ENCODE data around the gene GALNT18. TPM values are rescaled to one million over a fixed set of nuclear protein-coding genes. Genes with fewer than 3 reads are reported as not detected.

The GALNT18 gene
- 1.2 TPM for polyA plus RNA-seq (2013, experiment 1 of 2; ENCODE audit: insufficient read length)
- 1.3 TPM for polyA plus RNA-seq (2013, experiment 2 of 2; ENCODE audit: insufficient read length)

DNA sequence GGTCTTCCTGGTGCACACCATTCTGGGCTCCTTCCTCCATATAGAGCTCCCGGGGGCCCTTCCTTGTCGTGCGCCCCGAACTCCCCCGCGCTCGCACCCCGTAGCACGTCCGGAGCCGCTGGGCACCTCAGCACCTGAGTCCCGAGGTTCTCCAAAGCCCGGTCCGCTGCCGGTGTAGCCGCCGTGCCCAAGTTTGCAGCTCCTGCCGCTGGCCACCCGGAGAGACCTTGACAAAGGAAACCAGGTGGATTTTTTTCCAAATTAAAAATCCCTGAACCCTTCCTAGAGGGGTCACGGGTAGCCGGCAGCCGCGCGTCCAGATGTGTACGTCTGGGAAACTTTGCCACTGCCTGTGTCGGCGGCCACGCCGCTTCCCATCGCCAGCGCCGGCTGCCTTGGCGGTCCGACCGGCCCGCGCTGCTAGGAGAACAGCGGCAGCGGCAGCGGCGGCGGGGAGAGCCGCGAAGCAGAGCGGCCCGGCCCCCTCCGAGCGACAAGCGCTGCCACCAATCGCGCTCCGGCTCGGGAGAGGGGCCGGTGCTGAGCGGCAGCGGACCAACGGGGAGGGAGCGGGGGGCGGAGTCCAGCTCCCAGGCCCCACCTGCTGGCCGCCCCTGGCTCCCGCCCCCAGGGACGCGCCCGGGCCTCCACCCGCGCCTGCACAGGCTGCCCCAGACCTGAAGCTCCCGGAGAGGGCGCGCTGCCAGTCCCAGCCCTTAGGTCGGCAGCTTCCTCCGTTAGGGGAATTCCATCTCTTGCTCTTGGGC lies at the start of gene GALNT18:
Gene GALNT18 (minus strand): TSS at position 433 of the 767 bp plus-strand sequence.
- DNase-seq: peak; percentile 93

DNA sequence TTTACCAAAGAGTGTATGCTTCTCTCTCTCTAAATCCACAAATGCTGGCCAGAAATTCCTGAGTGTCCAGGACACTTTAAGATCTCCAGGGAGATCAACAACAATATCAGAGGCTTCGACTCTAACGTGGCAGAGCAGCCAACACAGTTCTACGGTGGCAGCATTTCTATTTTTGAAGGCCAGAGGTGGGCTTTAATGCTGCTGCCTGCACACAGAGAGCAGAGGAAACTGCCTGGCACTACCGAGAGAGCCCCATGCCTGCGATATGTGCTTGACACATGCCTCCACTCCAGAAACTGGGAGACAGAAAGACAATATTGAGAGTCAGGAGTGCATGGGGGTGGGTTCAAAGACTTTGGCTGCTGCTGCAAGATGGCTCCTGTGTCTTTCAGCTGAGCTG lies 48.8 kb upstream of the GALNT18 start:
- DNase-seq: no peak

DNA sequence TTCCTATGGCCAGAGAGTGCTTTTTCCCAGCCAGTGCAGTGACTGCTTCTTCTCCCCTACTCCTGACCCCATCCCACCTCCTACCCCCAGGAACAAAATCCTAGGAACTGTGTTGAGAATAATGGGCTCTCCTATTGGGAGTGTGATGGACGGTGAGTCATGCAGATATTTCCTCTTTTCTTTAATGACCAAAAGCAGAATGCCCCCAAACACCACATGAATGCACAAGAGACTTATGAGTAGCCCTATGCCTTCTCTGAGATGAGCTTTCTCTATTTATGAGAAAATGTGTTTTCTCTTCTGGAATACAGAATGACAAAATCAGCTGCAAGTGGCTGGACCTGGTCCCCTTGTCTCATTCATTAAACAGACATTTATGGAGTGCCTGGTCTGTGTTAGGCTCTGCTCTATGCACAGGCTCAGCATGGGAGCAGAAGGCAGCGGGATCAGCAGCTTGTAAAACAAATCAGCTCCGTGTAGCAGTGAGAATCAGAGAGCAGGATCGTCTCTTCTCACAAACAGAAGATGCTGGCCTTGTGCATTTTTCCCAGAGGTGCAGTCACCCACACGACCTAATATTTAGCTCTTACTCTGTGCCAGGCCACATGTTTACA lies 47.5 kb upstream of the GALNT18 start:
- no peak for DNase-seq

DNA sequence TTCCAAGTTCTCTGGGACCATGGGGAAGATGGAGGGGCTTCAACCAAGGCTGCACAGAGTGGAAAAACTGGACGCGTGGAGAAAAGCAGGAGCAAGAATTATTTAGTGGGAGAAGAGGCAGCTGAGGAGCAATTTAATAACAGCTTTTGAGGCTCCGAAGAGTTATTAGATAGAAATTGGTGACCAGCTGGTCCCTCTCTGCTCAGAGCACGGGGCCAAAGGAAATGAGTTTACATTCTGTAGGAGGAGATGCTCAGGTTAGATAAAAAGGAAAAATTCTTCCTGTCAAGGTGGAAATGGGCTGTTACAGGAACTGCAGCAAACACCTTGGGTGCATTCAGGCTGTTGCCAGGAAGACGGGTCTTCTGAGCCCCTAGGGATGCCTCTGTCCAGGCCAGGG lies 47.0 kb upstream of the GALNT18 start:
- DNase-seq: no peak

DNA sequence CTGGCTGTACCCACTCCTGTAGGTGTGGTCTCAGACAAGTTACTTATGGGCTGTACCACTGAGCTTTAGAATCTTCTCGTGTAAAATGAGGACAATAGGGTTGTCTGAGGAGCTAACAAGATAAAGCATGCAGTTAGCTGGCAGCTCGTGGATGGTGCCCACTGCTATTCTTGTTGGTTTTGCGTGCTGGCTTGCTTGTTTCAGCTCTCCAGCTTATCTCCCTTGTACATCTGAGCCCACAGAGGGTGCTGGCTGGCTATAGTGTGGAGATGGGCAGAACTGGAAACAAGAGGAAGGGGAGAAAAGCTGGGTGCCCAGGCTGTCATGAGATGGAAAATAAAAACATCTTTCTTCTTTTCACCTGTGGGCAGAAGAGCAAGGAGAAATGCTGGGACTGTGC lies 46.5 kb upstream of the GALNT18 start:
- DNase-seq: no peak

DNA sequence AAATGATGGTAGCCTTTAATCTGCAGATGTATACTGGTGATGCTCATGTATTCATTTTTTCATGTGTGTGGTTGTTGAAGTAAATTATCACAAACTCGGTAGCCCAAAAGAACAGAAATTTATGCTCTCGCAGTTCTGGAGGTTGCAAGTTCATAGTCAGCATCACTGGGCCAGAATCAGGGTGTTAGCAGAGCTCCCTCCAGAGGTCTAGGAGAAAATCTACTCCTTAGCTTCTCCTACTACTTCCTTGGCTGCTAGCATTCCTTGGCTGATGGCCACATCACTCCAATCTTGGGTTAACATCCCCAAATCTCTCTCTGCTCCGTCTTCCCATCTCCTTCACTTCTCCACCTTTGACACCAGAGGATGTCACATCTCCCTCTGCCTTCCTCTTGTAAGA lies 45.3 kb upstream of the GALNT18 start:
- DNase-seq: no peak

DNA sequence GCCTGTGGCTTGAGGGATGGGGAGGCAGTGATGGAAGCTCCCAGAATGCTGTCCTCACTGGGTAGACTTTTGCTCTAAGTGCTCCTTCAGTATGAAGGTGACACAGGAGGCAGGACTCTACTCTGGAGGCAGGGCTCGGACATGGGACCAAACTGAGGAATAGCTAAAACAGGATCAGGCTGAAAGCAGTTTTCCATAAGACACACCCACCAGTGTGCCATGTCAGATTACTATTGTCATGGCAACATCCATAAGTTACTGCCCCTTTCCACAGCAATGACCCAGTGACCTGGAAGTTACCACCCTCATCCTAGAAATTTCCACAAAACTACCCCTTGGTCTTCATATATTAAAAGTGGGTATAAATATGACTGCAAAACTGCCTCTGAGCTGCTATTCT lies 43.6 kb upstream of the GALNT18 start:
- DNase-seq: no peak

DNA sequence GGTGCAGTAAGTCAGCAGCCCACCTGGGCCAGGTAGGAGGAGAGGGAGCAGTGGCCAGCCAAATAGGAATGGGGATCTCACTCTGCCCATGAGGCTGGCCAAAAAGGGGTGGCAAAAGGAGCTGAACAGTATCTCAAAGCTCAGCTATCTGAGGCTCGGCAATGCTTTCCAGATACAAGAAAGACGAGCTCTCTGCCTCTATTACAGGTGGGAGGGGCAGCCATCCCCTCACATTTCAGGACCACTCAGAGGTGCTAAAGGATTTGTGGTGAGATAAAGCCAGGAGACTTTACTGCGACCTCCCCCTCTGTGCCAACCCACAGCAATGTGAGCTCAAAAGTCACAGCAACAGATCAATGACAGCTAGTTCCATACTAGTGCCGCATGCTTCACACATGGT lies 42.1 kb upstream of the GALNT18 start:
- DNase-seq: no peak

DNA sequence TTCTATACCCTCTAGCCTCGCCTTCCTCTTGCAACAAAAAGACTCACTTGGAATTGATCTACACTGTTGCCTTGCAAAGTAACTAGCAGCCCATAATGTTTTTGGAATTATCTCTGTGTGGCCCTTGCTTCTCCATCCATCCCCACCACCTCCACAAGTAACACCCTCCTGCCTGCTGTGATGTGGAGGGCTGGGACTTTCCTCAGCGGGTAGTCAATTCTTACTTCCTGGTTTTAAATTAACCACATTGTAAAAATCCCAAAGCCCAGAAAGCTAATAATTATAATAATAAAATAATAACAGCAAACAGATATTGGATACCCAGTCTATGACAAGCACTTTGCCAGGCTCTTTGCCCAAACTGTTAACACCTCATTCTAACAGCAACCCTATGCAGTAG lies 40.8 kb upstream of the GALNT18 start:
- no peak for DNase-seq

DNA sequence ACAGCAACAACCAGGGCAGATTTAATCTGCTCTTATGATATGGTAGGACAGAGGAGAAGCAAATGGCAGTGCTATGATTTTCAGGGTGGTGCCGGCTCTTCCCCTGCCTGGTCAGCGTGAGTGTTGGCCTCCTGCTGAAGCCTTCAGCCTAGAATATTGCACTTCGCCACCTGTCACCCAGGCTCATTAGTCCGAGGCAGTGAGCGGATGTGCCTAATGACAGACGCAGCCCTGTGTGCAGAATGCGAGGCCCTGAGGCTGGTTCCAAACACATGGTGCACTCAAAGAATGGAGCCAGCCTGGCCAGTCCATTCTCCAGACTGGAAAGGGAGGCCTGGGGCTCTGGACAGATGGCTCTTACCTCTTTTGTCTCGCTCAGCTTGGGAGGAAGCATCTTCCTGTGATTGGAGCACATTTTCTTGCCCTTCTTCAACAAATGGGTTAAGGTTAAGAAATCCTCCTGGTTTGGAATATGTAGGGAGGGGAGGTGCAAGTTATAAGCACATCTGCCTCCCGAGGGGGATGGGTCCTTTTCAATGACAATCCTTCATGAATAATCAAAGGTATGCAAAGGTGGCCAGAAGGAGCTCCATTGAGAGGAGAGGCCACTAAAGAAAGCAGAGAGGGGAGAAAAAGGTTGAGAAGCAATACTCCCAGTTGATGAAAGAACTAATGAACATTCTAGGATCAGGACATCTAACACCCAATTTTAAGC lies 39.7 kb upstream of the GALNT18 start:
- DNase-seq: no peak

DNA sequence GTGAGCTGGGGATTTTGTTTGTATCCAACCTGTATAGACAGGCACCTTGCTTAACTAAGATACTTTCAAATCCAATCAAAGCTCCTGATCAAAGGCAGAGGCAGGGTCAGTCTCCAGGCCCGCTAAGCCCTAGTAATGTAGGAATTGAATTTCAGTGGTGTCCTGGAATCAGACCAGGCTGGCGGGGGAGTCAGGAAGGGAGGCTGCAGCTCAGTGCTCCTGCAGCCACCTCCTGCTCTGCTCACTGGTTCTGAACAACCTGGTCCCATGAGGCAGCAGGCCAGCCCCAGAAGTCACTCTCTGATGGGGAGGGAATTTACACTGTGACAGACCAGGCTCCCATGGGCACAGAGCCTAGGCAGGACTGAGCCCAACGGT lies 38.5 kb upstream of the GALNT18 start:
- DNase-seq: no peak

DNA sequence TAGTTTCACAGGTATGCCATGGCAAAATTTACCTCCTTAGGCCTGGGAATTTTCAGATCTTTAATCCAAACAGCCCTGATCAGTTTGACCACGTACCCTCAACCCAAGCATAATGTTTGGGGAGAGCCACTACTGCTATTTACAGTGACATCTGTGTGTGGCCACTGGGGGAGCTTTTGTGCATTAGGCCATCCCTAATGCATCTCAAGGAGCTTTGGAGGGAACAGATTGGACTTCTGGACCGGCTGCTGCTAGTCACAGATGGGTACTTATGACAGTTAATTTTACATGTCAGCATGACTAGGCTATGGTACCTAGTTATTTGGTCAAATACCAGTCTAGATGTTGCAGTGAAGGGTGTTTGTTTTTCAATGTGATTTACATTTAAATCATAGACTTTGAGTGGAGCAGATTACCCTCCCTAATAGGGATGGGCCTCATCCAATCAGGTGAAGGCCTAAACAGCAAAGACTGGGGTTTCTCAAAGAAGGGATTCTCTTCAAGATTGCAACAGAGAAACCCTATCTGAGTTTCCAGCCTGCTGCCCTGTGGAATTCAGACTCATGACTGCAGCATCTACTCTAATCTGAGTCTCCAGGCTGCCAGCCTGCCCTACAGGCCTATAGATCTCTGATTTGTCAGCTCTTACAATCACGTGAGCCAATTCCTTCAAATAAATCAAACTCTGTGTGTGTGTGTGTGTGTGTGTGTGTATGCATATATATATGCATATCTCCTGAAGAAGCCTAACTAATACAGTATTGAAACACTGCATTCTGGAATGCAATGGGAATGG lies 38.0 kb upstream of the GALNT18 start:
- no peak for DNase-seq

DNA sequence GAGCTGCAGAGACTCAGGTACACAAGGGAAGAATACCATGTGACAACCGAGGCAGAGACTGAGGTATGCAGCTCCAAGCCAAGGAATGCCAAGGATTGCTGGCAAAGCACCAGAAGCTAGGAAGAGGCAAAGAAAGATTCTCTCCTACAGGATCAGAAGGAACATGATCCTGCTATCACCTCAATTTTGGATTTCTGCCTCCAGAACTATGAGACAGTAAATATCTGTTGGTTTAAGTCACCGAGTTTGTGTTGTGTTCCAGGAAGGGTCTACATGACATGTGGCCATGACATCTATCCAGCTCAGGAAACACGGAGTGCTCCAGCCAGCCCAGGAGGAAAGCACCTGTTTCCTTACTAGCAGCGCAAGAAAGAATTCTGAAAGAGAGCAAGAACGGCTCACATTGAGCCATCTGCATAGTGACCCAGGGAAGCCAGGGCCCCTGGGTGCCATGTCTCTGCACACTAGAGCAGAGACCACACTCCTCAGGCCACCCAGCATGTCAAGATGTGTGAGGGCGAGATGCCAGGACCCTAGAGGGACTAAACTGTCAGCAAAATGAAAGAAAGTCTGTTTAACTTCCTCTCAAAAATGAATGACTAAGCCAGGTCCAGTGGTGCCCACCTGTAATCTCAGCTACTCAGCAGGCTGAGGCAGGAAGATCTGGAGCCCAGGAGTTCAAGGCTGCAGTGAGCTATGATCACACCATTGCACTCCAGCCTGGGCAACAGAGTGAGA lies 35.6 kb upstream of the GALNT18 start:
- no peak for DNase-seq

DNA sequence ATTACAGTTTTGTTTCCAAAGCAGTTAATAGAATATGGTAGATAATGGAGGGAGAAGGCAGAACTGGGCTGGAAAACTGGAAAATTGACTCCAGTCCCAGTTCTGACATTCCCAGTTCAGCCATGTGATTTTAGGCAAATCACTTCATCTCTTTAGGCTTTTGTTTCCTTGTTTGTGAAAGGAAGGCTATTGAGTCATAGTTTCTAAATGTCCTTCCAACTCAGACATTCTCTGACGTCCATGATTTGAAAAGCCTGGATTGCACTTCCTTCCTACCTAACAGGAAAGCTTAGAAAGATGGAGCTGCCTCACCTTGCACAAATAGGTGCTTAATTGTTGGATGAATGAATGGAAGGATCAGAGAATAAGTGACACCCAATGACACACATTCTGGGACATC lies 19.8 kb upstream of the GALNT18 start:
- DNase-seq: no peak

DNA sequence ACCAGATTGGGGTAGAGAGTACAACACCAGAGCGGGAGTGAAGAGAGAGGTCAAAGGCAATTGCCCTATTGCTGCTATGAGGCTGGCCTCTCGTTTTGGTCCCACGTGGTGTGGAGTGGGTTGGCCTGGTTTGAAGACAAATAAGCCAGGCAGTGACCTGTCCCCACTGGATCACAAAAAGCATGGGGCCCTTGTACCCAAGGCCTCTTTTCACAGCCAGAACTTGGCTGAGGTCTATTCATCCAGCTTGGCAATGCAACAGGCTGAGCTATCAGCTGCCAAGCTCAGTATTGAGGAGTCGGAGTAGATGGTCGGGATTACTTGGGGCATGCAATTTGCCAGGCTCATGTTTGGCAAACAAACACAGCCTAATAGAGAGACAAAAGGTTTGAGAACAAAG lies 19.2 kb upstream of the GALNT18 start:
- no peak for DNase-seq

DNA sequence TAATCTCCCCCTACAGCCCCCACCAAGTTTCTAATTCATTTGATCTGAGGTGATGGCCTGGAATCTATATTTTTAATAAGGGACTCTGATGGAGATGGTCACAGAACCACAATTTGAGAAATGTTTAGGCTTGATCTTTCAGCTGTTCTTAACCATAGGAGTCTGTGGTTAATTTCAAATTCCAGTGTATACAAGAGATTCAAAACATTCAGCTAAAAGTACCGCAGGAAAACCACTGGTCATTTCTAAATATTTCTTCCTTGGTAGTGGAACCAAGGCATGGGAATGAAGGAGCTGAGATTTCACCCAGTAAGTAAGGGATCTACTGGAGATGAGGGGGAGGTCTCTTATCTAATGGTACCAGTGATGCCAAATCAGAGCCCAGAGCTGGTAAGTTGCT lies 18.3 kb upstream of the GALNT18 start:
- no peak for DNase-seq

DNA sequence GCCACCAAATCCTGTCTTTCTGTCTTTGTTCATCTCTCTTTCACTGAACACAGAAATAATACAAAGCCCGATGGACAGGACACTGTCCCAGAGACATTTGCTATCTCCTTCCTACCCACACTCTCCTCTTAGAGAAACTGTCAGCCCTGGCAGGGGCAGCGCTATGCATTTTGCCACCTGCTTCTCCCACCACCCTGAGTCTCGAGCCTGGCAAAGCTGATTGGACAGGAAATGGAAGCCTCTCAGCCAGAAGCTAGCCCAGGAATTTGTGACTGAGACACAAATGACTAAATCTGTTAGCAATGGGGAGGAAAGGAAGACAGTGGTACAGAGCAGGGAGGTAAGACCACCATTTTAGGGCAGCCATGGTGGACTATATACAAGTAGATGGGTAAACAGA lies 14.9 kb upstream of the GALNT18 start:
- DNase-seq: no peak

DNA sequence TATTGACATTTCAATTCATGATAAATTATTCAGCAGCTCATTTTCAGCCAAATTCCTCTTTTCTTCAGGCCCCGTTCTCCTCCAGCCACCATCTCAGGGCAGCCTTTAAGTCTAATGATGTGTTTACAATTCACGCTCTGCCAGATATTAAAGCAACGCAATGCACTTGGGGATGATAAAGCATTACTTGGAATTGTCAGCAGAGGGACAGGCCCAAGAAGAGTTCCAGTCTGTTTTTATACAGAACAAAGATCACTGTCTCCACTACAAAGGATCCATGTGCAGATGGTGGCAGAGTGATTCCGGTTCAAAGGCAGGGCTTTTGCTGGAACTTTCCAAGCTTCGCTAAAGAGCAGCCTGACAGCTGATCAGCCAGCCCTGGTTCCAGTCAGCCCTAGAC lies 13.6 kb upstream of the GALNT18 start:
- no peak for DNase-seq

DNA sequence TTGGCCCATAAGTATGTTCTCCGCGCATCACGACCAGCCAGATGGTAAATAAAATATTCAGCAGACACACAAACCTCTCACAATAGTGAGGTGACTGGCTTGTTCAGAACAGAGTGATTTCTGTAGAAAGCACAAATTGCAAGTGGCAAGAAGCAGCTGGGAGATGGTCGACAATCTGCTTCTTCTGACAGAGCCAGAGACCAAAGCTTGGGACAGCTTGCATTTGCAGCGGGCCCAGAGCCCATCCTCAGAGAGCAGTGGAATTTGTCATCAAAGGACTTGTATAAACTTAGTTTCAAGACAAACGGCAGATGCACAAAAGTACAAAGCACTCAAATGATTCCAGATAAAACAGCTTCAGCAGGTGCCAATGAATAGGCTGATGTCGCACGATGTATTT lies 7.6 kb upstream of the GALNT18 start:
- no peak for DNase-seq

DNA sequence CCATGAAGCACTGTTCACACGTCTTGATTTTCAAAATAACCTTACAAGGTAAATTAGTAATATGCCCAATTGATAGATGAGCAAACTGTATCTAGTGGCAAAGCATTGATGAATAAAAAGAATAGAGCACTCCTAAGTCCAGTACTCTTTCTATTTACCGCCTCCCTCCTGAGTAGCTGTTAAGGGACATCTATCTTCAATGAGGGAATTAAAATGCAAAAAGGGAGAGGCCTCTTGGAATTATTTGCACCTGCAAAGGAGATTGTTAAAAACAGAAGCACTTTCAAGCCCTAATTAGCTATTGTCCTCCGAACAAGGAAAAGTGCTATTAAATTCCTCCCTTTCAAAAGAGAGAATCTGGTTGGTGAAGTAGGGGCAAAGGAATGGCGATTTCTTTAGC lies 6.8 kb upstream of the GALNT18 start:
- DNase-seq: no peak

DNA sequence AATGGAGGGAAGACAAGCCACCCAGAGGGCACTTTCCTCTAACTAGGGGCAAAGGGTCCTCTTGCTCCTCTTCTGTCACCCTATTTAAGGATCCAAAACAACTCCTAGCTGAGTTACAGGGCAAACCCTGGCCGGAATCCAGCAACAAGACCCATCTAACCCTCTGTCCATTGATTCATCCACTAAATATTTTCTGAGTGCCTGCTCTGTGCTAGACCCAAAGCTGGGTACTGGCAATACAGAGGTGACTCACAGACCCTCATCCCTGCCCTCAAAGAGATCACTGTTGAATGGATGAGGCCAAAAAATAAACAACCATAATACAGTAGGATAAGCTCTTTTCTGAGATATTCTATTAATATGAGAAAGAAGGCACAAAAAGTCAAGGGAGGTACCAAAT lies 4.3 kb upstream of the GALNT18 start:
- DNase-seq: no peak

DNA sequence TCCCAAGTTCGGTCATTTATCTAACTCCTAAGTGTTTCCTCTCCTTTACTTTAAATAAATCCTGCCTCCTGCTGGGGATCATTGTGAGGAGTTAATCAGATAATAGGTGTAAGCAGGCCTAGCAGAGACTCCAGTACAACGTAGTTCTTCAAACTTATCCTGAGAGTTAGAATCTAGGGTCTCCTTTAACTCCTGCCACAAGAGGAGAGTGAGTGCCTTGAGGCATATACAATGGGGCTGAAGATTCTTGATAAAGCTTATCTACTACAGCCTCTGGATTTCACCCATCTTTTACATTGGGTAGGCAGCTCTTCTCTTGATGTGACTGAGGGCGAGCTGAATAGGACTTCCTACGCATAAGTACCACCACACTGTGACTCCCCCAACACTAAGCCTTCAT lies 3.1 kb upstream of the GALNT18 start:
- DNase-seq: no peak

All from fibroblast of skin of abdomen (primary cell).